NCI-H748 (cell line): ENCODE results near the gene C11orf24.
A peak's percentile ranks its signal among the peaks of the same experiment; 100 is the strongest.

Experiments
- DNase-seq: peaks from one replicate; lab custom pipeline; 2025; ENCODE audit not compliant: unreplicated experiment; lab: John Stamatoyannopoulos, UW

Gene C11orf24

GRCh38 chr11:68271781-68272608, at the start of gene C11orf24:
TSS of gene C11orf24 (minus strand) at chr11:68271973. CDS start at chr11:68263767, 8,206 bp downstream.
- DNase-seq = peak; percentile 95

DNA sequence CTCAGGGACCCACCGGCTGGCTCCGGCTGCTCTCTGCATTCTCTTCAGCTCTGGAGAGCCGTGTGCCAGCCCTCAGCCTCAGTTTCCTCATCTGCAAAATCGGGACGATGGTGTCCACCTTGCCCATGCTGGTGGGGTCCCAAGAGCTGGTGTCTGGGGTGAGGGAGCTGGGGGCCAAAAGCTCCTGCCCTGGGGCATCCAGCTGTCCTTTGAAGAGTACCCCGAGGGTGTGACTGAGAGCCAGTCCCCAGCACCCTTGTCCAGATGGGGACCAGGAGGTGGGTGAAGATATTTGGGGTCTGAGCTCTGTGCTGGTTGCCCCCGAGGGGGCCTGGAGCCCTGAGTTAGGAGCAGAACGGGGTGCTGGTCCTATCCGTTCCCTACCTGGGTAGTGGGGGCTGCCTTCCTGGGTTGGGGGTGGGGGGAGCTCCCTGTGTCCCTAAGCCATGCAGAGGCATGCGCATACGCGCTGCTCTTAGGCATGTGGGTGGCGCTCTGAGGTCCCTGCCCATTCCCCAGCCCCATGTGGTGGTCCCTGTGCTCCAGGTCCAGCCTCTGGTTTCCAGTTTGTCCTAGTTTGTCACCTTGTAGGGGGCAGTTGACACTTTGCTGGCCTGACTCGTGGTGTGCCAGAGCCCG, 45.5 kb upstream of the C11orf24 start:
- DNase-seq = no peak

- DNase-seq = no peak
Measured at GRCh38 chr11:68315171-68315920, 43.6 kb upstream of the C11orf24 start.

GRCh38 chr11:68314203-68315170, 42.7 kb upstream of the C11orf24 start:
- peak; percentile 34 for DNase-seq

DNA sequence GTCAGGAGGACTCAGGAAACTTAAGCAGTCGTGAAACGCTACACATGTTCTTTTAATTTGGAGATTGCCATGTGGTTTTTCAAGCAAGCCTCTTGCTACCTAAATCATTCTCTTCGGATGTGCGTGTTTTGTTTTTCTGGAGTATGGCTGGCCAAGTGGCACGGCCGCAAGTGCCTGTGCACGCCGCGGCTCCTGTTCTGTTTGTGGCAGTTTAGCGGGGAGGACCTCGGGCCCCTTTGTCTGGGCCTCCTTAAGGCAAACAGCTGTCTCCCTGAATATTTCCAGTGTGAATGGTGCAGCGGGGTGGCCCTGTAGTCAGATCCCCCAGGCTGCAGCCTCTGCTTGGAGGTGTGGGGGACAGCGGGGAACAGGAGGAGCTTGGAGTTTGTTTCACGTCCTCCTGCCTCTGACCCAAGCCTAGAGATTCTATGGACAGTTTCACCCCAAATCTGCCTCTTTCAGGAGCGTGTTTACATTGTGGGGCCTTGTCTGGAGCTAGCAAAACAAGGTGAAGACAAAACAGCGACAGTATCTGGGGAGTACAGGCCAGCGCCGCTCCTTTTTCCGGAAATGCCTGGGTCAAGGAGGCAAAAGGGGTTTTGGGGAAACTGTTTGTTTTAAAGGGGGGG, 41.9 kb upstream of the C11orf24 start:
- peak; percentile 41 for DNase-seq

GRCh38 chr11:68312780-68313573, 41.2 kb upstream of the C11orf24 start:
- peak; percentile 49 for DNase-seq

- DNase-seq = peak; percentile 53
Measured at GRCh38 chr11:68312117-68312779, 40.5 kb upstream of the C11orf24 start, which contains the start of gene LRP5. TSS of gene LRP5 (plus strand) at chr11:68312591. CDS start at chr11:68312715, 124 bp downstream.

DNA sequence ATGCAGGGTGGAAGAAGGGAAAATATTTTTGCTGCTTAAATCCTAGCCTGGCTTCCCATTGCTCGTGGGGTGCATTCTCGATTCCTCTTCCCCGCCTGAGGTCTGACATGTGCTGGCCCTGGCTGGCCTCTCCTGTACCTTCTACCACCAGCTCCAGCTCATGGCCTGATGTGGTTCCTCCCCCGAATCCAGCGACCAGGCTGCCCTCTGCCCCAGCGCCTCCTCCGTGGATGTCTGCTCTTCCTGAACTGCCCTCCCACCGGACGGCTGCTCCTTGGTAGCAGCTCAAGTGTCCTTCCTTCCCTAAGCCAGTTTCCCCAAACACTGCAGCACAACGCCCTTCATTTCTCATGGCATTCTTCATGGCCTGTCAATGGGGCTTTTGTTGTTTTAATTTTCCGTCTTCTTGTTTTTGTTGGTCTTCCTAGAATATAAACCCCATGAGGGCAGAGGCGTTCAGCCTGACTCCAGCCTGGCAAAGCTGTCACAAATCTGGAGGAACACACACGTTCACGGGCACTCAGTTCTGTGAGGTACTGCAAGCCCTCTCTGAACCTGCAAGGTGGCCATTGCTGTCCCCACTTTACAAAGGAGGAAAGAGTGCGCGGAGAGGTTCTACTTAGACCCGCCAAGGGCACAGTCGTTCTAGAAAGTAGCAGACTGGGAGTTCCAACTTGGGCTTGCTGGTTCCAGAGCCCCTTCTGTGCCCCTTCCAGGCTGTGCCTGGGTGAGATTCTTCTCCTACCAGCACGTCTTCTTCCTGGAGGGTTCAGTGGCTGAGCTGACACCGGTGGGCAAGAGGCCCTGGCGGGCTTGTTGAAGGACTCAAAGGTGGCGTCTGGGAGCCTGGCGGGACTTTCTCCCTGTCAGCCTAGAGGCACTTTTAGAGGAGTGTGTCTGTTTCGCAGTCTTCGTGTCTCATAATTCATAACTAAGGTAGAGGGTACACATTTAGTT, 39.7 kb upstream of the C11orf24 start:
- peak; percentile 18 for DNase-seq

- DNase-seq = no peak
Measured at GRCh38 chr11:68309621-68310185, 37.9 kb upstream of the C11orf24 start.

GRCh38 chr11:68308068-68308467, 36.3 kb upstream of the C11orf24 start:
- DNase-seq = no peak

DNA sequence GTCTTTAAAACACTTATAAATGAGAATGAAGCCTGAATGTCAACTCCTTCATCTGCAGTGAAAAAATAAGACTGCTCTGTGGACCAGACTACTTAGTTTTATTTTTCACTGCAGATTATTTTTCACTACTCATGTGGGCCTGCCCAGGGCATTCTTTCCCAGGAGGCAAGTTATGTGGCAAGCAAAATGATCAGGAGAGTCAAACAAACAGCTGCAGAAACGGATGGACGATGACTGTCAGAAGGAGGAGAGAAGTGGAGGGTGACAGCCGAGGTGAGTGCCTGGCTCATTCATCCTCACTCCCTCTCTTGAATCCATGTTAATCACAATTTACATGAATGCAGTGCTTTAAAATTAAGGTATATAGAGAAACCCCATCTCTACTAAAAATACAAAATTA, 34.9 kb upstream of the C11orf24 start:
- no peak for DNase-seq

GRCh38 chr11:68303982-68304780, 32.4 kb upstream of the C11orf24 start:
- DNase-seq = no peak

DNA sequence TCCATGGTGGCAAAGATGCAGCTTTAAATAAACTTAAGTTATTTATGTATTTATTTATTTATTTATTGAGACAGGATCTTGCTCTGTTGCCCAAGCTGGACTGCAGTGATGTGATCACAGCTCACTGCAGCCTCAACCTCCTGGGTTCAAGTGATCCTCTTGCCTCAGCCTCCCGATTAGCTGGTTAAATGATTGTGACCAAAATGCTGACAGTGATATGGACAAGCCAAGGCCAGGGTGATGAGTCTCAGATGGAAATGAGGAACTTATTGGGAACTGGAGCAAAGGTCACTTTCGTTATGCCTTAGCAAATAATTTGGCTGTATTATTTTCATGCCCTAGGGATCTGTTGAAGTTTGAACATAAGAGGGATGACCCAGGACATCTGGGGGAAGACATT, 31.3 kb upstream of the C11orf24 start:
- no peak for DNase-seq

- peak; percentile 48 for DNase-seq
Measured at GRCh38 chr11:68302670-68303069, 30.9 kb upstream of the C11orf24 start.

- DNase-seq = no peak
Measured at GRCh38 chr11:68302256-68302655, 30.5 kb upstream of the C11orf24 start.

GRCh38 chr11:68300076-68300830, 28.5 kb upstream of the C11orf24 start:
- DNase-seq = no peak
